Esophagus muscularis mucosa (tissue), 4 donors: Measurements from ENCODE around the gene SDK1. TPM values are rescaled to one million over a fixed set of nuclear protein-coding genes. Genes with fewer than 3 reads are reported as not detected.

Experiments
- DNase-seq: peaks from one replicate; pipeline ENCODE4 v3.0.0-alpha.2; 2017; ENCODE audit errors: extremely low spot score
- H3K27ac ChIP-seq, 4 donors: fragments of 200-600 bp; sonication (generic); replicated peaks in 1 of 4; 1 replicate in 3 of 4; 2 replicates in 1 of 4; pipeline ENCODE4 v1.5.1; 2016 to 2019; ENCODE audit warnings: mild to moderate bottlenecking in 1 of 4
- H3K27me3 ChIP-seq, 4 donors: fragments of 200-600 bp; sonication (generic); one replicate each; pipeline versions ENCODE4 v1.5.1 to v1.6.0; 2016 to 2019
- H3K36me3 ChIP-seq, 4 donors: fragments of 200-600 bp; sonication (generic); one replicate each; pipeline ENCODE4 v1.5.1; 2016 to 2019
- H3K4me1 ChIP-seq, 4 donors: fragments of 200-600 bp; sonication (generic); one replicate each; pipeline ENCODE4 v1.5.1; 2016 to 2019
- H3K4me3 ChIP-seq, 4 donors: fragments of 200-600 bp; sonication (generic); 1 replicate in 2 of 4; 2 replicates in 2 of 4; pipeline ENCODE4 v1.5.1; 2016 to 2019; ENCODE audit warnings: mild to moderate bottlenecking in 4 of 4, moderate library complexity in 1 of 4
- H3K9me3 ChIP-seq, 4 donors: fragments of 200-600 bp; sonication (generic); 1 replicate in 3 of 4; 2 replicates in 1 of 4; pipeline ENCODE4 v1.5.1; 2016 to 2019
- EP300 ChIP-seq: sonication (generic); formaldehyde crosslinking; IDR thresholded peaks from one replicate; pipeline ENCODE4 v1.6.1; 2017; ENCODE audit warnings: antibody characterized with exemption
- POLR2A ChIP-seq: fragments of 450-650 bp; IDR thresholded peaks from one replicate; pipeline ENCODE4 v1.6.1; 2017; ENCODE audit warnings: antibody characterized with exemption, moderate library complexity, mild to moderate bottlenecking, low read depth
- POLR2AphosphoS5 ChIP-seq, 2 donors: sonication (generic); formaldehyde crosslinking; IDR thresholded peaks; one replicate each; pipeline ENCODE4 v1.6.1; 2017; ENCODE audit warnings: antibody characterized with exemption in 2 of 2
- WGBS: methylation state at CpG from one replicate; pipeline ENCODE4 v1.1.5; 2018; 5-methylcytosine and 5-hydroxymethylcytosine counted together
- intact Hi-C: fragments of 100-400 bp; cut with DNase I; formaldehyde crosslinking; loops from one replicate; pipeline ENCODE4 v1.15.1; 2023
- total RNA-seq, 4 donors: library from RNA; depleted of rRNA; stranded (reverse); fragments of >200 nt; gene quantifications; one replicate each; pipeline versions ENCODE4 v1.1.0 to v1.2.1, GENCODE V29; 2016
- TF ChIP-seq, protein P1 (sequence below), 3 experiments: fragments of 200-600 bp in 2 of 3; fragments of 450-650 bp in 1 of 3; sonication (generic) in 2 of 3; IDR thresholded peaks; one replicate each; pipeline ENCODE4 v1.5.1; 2017 to 2019; ENCODE audit warnings: antibody characterized with exemption in 3 of 3, mild to moderate bottlenecking in 2 of 3, moderate library complexity in 1 of 3

The SDK1 gene
- total RNA-seq, 4 donors from 2014 or later, result 7.8 to 18.6 (median 12.0) TPM

DNA sequence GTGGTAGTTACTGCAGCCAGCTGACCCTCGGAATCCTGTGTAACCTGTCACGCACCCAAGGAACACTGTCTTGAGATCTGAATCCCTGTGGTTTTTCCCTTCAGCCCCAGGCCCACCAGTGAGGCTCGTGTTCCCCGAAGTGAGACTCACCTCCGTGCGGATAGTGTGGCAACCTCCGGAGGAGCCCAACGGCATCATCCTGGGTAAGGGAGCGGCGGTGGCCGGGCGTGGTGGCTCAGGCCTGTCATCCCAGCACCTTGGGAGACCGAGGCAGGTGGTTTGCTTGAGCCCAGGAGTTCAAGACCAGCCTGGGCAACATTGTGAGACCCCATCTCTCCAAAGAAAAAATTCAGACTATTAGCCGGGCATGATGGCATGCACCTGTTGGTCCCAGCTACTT is 831.2 kb downstream of the SDK1 start:
- Histone ChIP-seq H3K36me3 (no peaks in the 10 kb centered on the region), H3K4me1 (peaks cover 0 to 9% (median 0%) of the 10 kb centered on the region in 4 donors), H3K9me3 (no peaks in the 10 kb centered on the region), H3K4me3 (no peak overlapping the region), H3K27ac (no peak overlapping the region), H3K27me3 (no peaks in the 10 kb centered on the region)
- intact Hi-C loops, result no loop called here
- DNase-seq, result no peak
- 95% methylated on average over 8 of the region's 14 CpGs for WGBS
- TF ChIP-seq POLR2AphosphoS5 (IDR thresholded peaks at IDR 0.05) (no peak), EP300 (no peak), POLR2A (no peak)
- TF ChIP-seq, protein P1, sequence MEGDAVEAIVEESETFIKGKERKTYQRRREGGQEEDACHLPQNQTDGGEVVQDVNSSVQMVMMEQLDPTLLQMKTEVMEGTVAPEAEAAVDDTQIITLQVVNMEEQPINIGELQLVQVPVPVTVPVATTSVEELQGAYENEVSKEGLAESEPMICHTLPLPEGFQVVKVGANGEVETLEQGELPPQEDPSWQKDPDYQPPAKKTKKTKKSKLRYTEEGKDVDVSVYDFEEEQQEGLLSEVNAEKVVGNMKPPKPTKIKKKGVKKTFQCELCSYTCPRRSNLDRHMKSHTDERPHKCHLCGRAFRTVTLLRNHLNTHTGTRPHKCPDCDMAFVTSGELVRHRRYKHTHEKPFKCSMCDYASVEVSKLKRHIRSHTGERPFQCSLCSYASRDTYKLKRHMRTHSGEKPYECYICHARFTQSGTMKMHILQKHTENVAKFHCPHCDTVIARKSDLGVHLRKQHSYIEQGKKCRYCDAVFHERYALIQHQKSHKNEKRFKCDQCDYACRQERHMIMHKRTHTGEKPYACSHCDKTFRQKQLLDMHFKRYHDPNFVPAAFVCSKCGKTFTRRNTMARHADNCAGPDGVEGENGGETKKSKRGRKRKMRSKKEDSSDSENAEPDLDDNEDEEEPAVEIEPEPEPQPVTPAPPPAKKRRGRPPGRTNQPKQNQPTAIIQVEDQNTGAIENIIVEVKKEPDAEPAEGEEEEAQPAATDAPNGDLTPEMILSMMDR (IDR thresholded peaks at IDR 0.05), result no peak

DNA sequence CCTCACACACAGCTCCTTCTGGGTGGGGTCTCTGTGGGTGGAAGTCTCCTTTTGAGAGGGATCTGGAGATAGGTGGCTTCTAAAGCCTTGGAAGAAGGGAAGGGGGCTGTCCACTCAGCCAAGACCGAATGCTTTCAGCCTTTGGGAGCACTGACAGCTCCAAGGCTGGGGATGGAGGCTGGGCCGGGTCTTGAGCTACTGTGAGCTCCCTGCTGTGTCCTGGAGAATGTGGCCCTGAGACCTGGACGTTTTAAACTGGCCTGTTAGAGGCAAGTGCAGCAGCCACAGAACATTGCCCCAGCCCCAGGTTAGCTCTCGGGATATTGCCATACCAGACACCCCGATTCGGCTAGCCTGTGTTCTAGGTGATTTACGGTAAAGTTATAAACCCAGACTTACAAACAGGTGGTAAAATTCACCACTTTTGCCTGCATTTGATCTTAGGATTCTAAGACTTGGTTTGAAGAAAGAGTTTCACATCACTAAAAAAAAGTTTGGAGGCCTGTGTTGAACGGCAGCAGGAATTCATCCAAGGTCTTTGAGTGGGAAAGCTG is 832.5 kb downstream of the SDK1 start:
- TF ChIP-seq, protein P1 (IDR thresholded peaks at IDR 0.05), result no peak
- TF ChIP-seq EP300 (no peak), POLR2A (no peak), POLR2AphosphoS5 (IDR thresholded peaks at IDR 0.05) (no peak)
- H3K27ac ChIP-seq, result no peak overlapping the region
- no peak overlapping the region for H3K4me3 ChIP-seq
- DNase-seq, result no peak
- 70% methylated on average over 8 of the region's 8 CpGs for WGBS
- peaks cover 0 to 9% (median 0%) of the 10 kb centered on the region in 4 donors for H3K4me1 ChIP-seq
- H3K27me3 ChIP-seq, result no peaks in the 10 kb centered on the region
- H3K9me3 ChIP-seq, result no peaks in the 10 kb centered on the region
- no peaks in the 10 kb centered on the region for H3K36me3 ChIP-seq
- intact Hi-C loops, result no loop called here

DNA sequence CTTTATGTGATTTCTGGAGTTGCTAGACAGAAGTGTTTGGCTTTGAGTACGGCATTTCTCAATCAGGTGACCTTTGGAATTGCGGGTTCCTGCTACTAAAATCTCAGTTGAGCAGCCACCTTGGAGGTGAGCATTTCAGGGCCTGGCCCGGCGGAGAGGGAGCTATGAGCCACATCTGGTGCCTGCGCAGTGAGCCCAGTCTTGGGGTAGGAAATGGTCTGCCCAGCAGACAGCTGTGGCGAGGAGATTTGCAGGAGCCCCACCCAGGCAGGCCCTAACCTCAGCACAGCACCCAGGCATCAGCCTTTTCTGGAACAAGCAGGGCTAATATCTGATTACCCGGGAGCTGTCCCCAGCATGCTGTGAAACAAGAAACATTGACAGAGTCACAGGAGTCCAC is 833.2 kb downstream of the SDK1 start:
- no peaks in the 10 kb centered on the region for H3K36me3 ChIP-seq
- no peaks in the 10 kb centered on the region for H3K27me3 ChIP-seq
- no peak for DNase-seq
- no peak overlapping the region for H3K27ac ChIP-seq
- peaks cover 0 to 9% (median 0%) of the 10 kb centered on the region in 4 donors for H3K4me1 ChIP-seq
- TF ChIP-seq, protein P1 (IDR thresholded peaks at IDR 0.05), result no peak
- TF ChIP-seq EP300 (no peak), POLR2A (no peak), POLR2AphosphoS5 (IDR thresholded peaks at IDR 0.05) (no peak)
- H3K9me3 ChIP-seq, result no peaks in the 10 kb centered on the region
- intact Hi-C loops, result no loop called here
- 78% methylated on average over 4 of the region's 7 CpGs for WGBS
- no peak overlapping the region for H3K4me3 ChIP-seq

DNA sequence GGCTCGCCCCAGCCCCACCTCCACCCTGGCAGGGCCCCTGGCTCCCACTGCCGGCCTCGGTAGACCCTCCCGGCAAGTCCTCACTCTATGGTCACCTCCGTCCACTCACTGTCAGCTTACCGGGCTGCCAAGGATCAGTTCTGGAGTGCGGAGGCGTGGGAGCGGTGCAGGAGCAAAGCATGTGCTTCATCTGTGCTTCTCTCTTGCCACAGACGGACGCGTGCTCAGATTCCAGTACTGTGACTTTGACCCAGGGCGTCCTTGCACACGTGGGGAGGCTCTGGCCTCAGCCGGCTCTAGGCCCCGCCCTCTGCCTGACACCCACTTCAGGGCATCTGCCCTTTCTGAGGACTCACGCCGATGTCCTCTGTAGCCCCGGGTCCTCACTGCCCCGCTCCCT is 833.6 kb downstream of the SDK1 start:
- Histone ChIP-seq H3K27ac (no peak overlapping the region), H3K4me3 (no peak overlapping the region), H3K36me3 (no peaks in the 10 kb centered on the region), H3K4me1 (peaks cover 0 to 4% (median 0%) of the 10 kb centered on the region in 4 donors), H3K9me3 (no peaks in the 10 kb centered on the region), H3K27me3 (no peaks in the 10 kb centered on the region)
- intact Hi-C loops, result no loop called here
- DNase-seq, result no peak
- TF ChIP-seq, protein P1 (IDR thresholded peaks at IDR 0.05), result no peak
- TF ChIP-seq EP300, result no peak
- no peak for TF ChIP-seq POLR2AphosphoS5 (IDR thresholded peaks at IDR 0.05)
- no peak for TF ChIP-seq POLR2A
- WGBS, result 95% methylated on average over 18 of the region's 20 CpGs

DNA sequence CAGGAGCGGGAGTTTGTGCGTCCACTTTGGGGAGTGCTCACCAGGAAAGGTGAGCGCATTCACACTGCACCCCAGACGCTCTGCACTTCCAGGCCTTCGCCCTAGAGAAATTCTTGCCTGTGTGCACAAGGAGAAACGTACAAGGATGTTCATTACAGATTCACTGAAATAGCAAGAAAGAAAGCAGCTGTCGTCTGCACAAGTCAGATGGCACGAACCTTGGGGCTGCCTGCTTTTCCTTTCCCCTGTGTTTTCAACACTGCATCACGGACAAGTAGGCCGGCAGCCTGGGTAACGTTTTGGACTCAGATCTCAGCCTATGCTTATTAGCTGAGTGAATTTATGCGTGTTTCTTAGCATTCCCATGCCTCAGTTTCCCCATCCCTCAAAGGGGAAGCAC is 834.2 kb downstream of the SDK1 start:
- Histone ChIP-seq H3K4me1 (no peaks in the 10 kb centered on the region), H3K27ac (no peak overlapping the region), H3K27me3 (no peaks in the 10 kb centered on the region), H3K4me3 (no peak overlapping the region), H3K36me3 (no peaks in the 10 kb centered on the region), H3K9me3 (no peaks in the 10 kb centered on the region)
- intact Hi-C loops, result no loop called here
- no peak for DNase-seq
- 87% methylated on average over 12 of the region's 12 CpGs for WGBS
- no peak for TF ChIP-seq EP300
- TF ChIP-seq POLR2A, result no peak
- TF ChIP-seq, protein P1 (IDR thresholded peaks at IDR 0.05), result no peak
- no peak for TF ChIP-seq POLR2AphosphoS5 (IDR thresholded peaks at IDR 0.05)
